Amniotic stem cell (primary cell): ENCODE data around the gene CUX1.

Experiments
- DNase-seq: peaks from one replicate; lab custom pipeline; 2025; lab: John Stamatoyannopoulos, UW

CUX1 gene

DNA sequence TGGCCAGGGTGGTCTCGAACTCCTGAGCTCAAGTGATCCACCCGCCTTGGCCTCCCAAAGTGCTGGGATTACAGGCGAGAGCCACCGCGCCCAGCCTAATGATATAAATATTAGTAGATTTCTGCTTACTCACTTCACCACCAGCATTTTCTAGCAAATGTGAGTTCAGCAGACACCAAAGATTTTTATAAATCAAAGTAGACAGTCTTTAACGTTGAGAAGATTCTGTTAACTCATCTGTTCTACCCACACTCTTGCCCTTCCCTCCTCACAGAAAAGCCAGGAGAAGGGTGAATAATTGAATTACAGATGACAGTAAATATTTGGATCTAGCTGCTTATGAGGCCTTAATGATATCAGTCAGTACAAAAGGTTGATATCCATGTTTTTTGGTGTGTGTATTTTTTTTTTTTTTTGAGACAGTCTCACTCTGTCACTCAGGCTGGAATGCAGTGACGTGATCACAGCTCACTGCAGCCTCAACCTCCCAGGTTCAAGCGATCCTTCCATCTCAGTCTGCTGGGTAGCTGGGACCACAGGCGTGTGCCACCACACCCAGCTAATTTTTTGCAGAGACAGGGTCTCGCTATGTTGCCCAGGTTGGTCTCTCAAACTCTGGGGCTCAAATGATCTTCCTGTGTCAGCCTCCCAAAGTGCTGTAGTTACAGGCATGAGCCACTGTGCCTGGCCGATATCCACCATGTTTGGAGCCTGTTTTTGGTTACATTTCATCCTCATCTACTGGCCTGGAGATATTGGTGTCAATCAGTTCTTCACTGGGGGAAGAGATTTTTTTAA lies 120.5 kb downstream of the CUX1 start:
- no peak for DNase-seq

DNA sequence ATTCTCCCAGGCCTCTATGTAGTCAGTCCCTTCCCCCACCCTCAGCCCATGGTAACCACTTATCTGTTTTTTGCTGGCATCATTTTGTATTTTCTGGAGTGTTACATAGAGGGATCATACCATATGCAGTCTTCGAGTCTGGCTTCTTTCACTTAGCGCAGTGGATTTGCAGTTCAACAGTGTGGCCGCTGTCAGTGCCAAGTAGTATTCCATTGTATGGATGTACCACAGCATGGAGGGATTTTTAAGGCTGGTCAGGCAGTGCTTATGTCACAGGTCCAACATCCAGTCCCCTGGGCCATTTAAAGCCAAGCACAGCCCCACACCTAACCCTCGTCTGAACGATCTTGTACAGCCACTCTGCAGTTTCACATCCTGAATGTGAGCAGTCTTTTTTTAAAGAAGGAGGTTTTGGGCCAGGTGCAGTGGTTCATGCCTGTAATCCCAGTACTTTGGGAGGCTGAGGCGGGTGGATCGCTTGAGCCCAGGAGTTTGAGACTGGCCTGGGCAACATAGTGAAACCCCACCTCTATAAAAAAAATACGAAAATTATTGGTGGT lies 121.8 kb downstream of the CUX1 start:
- DNase-seq = no peak

DNA sequence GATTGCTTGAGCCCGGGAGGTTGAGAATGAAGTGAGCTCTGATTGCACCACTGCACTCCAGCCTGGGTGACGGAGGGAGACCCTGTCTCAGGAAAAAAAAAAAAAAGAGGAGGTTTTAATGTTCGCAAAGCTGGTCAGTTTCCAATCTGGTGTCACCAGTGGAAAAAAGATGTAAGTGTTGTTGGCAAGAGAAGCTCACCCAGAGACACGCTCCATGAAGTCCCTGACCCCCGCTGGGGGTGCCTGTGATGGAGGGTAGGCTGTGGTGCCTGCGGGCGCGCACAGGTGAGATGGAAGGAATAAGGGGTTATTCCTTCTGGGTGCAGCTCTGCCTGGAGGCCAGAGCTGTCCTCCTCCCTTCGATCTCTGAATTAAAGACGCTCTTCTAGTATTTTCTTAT lies 122.7 kb downstream of the CUX1 start:
- DNase-seq = no peak

DNA sequence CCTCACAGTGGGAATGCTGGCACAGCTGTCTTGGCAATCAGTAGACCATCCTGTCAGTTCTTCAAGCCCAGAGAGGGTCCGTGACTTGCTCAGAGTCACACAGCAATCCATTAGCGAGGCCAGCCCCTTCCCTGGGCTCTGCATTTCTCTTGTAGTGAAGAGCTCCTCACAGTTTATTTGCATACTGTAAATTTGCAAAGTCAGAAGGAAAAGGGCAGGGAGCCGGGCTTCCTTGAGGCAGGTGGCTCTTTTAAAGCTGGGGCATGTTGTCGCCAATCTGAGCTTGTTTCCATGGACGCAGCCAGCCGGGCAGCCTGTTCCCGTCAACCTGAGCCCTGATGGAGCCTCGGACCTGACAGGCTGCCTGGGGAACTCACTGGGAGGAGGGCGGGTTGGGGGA lies 123.4 kb downstream of the CUX1 start:
- no peak for DNase-seq

DNA sequence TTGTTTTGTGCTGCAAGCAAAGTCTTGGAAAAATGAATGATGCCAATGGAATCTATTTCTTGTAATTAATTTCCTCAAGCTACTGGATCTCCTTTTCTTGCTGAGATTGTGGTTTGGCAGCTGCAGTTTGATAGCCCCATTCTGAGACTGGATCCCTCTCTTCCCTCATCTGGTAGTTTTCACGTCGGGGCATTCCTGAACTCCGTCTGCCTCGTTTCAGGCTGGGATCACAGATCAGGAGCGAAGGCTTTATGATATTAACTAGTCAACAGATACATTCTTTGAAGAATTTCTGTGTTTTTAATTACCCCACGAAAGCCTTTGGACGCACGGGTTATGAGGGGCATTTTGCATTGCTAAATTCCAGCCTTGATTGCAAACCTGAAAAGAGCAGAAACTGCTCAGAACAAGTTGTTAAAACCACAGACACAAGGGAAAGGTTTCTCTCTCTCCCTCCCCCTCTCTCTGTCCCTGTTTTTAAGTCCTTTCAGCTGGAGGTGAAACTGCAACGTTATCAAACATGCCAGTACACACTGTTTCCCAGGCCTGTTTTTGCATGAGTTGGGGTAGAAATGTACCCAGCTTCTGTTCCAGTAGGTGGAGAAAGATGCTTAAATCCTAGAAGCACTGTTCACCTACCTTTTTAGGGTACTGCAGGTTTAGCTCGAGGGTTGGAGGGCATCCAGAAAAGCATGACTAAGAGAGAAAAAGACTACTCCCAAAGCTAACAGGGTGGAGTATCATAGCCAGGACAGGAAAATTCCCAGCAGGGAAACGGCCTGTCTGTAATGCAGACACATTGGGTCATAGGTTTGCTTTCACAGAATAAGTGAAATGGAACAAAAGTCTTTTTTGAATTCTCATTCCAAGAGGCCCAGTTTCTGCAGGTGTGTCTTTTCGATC lies 124.3 kb downstream of the CUX1 start:
- peak; percentile 34 for DNase-seq

DNA sequence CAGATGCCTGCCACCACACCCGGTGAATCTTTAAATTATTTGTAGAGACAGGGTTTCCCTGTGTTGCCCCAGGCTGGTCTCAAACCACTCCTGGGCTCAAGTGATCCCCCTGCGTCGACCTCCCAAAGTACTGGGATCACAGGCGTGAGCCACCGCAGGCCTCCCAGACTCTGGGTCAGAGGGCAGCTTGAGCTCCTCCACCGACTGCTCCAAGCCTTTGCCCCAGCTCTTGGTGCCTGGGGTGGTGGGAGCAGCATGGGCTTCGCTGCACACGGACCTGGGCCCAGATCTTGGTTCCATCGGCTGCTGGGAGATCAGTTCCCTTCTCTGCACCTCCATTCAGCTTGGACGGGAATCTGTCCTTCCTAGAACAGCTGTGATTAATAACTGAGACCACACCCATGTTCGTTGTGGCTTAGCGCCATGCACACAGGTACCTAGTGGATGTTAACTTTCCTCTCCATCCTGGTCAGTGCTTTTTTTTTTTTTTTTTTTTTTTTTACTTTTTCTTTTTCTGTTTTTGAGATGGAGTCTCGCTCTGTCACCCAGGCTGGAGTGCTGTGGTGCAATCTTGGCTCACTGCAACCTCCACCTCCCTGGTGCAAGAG lies 125.3 kb downstream of the CUX1 start:
- no peak for DNase-seq

DNA sequence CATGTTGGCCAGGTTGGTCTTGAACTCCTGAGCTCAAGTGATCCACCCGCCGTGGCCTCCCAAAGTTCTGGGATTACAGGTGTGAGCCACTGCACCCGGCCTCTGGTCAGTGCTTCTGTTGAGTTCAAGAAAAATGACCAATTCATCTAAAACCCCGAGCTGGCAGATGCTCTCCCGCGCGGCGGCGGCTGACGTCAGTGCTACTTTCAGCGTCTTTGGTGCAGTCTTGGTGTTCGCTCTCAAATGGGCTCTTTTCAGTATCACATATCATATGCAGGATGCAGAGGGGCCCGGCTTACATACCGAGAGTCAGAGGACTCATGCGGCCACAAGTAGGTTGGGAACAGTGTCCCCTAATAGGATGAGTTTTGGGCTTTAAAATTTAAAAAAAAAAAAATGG lies 125.9 kb downstream of the CUX1 start:
- no peak for DNase-seq

DNA sequence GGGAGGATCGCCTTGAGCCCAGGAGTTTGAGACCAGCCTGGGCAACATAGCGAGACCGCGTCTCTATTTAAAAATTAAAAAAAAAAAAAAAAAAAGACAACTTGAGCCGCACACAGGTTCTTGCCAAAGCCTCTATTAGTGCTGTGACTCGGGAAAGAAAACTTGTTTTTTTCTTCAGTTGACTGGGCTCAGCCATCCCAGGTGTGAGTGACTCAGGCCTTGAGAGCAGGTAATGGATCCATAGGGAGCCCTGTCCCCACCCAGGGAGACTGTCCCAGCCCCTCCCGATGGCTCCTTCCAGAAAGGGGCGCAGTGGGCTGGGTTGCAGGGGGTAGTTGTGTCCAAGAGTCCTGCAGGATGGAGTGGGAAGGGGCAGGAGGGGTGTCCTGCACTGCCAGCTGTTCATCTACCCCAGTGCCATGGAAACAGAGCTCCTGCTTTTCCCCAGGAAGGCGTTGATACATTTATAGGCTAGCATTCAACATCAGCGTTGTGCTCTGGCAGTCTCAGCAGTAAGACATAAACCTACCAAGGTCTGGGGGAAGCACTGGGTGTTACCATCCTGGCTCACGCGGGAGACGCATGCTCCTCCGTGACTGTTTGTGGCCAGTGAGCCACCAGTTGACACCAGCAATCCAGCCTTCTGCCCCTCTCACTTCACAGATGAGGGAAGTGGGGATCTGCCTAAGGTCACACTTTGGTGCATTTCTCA lies 126.6 kb downstream of the CUX1 start:
- no peak for DNase-seq

DNA sequence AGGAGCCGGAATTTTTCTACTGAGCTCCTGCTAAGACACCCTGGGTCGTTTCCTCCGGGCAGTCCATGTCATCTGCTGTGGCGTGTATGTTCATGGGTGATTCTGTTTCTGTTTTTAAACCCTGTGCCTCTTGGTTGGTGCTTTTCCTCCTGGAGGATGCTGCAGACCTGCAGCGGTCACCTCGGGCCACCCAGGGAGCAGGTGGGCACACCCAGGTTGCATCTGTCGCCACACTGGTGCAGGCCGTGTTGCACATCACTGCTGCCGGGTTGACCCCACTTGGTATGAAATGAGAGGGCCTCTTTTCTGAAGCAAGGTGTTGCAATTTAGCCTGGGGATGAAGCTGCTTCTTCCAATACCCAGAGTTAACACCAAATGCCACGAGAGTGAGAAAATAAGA lies 127.2 kb downstream of the CUX1 start:
- no peak for DNase-seq

DNA sequence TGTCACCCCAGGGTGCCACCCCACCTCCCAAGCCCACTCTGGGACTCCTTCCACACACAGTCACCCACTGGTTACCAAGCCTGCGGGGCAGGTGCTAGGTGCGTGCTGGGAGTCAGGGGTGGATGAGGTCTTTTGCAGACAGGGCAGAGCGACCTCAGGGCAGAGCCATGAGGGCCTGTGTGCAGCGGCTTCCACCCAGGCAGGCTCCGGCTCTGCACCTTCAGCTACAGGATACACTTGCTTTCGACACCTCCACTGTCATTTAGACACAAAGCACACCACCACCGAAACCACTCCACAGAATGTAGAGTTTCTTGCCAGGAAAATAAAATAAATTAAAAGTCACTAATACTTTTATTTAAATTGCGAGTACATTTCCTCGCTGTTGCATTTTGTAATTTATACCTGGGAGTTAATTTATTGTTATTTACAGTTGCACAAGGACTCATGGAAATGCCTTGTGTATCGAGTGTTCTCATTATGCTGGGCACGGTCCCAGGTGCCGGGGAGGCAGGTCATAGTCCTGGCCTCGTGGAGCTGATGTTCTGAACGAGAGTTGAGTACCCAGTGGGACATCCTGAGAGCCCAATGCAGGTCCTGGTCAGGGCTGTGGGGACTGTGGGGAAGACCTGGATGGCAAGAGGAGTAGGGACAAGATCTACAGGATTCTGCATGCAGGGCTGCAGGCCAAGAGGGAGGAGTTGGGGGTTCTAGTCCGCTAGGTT lies 127.8 kb downstream of the CUX1 start:
- DNase-seq = no peak

DNA sequence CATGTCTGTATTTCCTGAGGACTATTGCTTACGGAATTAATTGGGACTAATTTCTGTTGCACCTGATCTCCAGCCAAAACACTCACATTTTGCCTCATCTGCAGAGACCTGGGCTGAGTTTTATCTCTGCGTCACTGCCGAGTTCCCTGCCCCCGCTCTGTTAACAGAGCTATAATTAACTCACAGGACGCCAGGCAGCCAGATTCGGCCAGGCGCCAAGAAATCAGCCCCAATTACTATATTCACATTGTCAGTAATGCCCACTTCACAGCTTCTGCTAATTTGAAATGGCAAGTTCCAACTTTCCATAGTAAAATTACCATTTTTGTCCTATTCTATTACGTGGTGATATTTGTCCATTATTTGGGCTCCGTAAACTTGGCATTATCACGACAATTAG lies 130.5 kb downstream of the CUX1 start:
- DNase-seq = no peak

DNA sequence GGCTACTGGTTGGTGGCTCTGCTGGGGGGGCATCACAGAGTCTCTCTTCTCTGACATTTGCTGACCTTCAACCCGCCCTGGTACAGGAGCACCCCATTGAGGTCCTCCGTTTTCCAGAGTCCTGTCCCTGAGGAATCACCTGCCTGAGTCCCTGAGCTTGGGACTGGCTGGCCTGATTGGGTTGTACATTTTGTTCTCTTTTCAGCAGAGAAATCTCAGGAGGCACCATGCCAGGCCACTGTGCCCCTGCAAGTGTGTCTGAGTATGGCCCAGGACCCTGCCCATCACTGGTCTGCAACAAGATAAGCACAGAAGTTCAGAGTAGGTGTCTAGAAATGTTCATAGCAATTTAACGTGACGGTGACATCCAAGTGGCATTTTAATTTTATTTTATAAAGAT lies 131.2 kb downstream of the CUX1 start:
- DNase-seq = no peak

DNA sequence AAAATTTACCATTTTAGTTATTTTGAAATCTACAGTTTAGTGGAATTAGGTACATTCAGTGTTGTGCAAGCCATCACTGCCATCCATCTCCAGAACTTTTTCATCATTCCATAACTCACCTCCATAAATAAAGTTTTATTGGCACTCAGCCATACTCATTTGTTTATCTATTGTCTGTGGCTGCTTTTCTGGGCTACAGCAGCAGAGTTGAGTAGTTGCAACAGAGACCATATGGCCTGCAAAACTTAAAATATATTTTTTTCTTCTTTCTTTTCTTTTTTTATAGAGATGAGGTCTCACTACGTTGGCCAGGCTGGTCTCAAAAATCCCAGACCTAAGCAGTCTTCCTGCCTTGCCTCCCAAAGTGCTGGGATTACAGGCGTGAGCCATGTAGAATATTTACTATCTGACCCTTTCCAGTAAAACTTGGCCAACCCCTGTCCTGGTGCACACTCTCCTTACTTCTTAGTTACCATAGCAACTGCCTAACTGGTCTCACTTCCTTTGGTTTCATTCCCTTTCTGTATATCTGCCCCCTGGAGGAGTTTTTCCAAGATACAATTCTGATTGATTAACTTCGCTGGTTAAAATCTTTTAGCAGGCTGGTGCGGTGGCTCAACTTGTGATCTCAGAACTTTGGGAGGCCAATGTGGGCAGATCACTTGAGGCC lies 133.2 kb downstream of the CUX1 start:
- no peak for DNase-seq

DNA sequence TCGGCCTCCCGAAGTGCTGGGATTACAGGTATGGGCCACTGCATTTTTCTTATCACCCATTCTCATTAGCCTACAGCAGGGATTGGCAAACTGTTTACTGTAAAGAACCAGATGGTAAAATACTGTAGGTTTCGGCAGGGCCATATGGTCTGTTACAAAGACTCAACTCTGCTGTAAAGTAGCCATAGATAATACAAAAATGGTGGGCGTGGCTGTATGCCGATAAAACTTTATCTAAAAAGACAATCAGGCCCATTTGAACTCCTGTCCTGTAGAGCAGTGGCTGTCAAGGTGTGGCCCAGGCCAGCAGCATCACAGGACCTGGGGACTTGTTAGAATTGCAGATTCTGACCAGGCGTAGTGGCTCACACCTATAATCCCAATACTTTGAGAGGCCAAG lies 134.3 kb downstream of the CUX1 start:
- DNase-seq = no peak

DNA sequence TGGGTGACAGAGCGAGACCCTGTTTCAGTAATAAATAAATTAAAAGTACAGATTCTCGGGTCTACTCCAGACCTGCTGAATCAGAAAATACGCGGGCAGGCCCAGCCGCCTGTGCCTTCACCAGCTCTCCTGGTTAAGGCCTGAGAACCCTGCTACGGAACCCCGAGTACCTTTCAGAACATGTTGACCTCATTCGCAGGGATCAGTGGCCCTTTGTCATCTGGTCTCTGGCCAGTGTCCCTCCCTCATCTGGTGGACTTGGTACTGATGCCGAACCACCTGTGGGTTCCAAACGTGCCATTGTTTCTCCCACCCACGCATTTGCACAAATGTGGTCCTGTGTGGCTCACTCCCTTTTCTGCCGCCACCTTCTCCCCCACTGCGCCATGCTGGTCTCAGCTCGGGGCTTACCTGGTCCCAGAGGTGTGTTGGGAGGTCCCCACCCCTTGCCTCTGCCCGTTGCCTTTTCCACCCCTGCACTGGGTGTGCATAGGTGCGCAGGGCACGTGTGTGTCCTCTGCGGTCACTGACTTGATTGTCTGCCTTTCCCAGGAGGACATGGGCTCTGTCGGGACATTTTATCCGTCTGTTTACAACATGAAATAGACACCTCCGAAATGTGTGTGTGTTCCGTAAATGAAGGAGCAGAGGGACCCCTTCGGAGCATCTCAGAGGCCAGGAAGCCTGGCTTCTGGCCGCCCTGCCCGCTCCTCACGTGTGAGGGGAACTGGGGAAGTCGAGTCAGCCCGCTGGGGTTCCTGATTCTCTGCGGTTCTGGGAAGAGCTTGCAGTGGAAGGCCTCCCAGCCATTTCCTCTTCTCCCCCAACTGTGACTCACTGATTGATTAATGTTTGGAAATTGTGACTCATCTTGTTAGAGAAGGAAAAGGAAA lies 135.2 kb downstream of the CUX1 start:
- DNase-seq = peak; percentile 47

DNA sequence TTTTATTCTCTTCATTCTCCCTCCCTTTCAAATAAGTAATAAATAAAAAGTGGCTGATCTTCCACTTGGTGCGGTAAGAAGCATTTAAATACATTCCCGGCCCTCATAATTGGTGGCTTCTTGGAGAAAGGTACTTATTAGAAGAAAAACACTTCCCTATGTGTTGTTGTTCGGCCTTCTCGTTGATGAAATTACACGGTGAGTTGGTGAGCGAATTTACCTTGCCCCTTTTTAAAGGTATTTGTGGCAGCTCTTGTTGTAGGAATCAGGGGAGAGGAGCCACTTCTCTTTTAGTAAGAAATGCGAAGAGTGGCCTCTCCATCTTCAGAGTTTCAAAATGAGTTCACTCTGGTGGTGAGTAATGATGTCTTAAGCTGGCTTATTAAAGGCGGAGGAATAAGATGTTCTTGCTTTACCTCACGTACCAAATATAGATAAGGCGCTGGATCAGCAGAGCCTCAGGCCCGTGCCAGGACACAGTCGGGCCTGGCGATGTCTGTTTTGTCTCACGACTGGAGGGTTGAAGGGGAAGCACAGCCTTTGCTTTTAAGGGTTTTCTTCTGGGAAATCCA lies 135.9 kb downstream of the CUX1 start:
- DNase-seq = no peak

DNA sequence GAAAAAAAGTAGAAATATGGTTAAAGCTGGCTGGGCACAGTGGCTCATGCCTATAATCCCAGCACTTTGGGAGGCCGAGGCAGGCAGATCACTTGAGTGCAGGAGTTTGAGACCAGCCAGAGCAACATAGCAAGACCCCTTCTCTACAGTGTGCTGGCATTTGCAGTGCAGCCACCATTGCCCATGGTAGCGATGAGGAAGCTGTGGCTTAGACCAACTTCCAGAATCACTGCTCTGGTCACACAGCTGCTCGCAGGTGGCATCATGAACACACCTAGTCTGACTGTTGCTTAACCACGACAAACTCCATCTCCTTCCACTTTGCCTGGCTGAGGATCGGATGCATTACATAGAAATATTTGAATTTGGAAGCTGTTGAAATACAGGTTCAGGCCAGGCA lies 137.1 kb downstream of the CUX1 start:
- no peak for DNase-seq

DNA sequence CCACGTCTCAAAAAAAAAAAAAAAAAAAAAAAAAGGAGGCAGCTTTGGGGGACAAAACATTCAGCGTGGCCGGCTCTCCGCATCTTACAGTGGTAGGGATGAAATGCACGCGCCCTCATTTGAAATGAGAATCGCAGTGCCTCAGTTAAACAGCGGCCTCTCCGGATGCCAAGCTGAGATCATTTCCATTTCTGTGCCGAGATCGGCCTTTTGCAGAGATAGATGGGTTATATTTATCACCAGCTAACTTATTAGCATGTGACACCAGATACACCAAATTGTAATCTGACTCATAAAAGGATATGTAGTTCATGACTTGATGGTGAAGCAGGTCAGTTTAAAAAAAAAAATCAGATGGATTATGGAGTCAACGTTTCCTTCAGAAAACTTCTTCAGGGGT lies 138.7 kb downstream of the CUX1 start:
- no peak for DNase-seq
